HG02885 (cell line): Measurements from ENCODE around the gene S100A16.

Source experiments
- ATAC-seq: cut with Tn5 transposase; IDR thresholded peaks from one replicate; pipeline ENCODE4 v1.9.1; 2021; ENCODE audit warnings: mild to moderate bottlenecking; ENCODE audit not compliant: unreplicated experiment, poor library complexity

S100A16 gene

DNA sequence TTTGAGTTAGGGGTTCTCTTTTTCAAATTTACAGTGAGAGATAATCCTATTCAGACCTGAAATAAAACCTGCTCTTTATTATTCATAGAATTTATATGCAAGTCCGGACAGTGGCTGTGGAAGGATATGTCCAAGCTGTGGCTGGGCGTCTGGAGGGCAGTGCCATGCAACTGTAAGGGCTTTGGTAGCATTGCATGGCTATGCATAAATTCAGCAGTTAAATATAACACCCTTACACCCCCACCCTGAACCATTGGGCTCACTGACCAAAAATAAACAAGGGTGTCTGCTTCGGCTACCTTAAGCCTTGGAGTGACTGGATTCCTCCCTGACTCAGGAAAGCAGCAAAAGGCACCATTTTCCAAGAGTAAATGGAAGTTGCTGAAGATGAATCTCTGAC is 26.3 kb upstream of the S100A16 start:
- ATAC-seq, result no peak

GRCh38 chr1:153638261-153638660 is 25.3 kb upstream of the S100A16 start:
- ATAC-seq, result no peak

- no peak for ATAC-seq
Observed at GRCh38 chr1:153636312-153636711, 23.4 kb upstream of the S100A16 start.

GRCh38 chr1:153635872-153636271 is 22.9 kb upstream of the S100A16 start:
- no peak for ATAC-seq

GRCh38 chr1:153633754-153634665 is 21.1 kb upstream of the S100A16 start, which contains the start of gene CHTOP:
CHTOP (plus strand) TSS chr1:153634066; CDS start chr1:153636589, 2,523 bp downstream.
- ATAC-seq, result peak; percentile 86

DNA sequence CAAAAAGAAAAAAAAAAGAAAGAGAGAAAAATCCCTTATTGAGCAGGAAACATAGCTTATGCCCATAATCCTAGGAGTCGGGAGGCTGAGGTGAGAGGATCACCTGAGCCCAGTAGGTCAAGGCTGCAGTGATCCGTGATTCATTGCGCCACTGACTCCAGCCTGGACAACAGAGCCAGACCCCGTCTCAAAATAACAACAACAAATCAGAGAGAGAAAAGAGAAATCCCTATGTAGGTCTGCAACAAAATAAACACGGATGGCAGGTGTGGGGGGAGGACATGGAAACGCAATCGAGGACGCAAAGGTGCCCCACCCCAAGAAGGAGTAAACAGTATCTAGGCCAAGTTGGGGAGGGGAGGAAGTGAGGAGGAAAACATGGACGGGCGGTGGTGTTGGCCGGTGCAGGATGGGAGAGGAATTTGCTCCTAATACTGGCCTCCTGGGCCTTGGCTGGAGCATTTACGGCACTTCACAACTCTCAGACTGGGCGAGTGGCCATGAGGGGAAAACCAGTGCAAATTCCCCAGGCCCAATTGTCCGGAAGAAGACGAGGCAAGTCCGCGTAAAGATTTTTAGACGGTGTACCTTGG is 20.3 kb upstream of the S100A16 start:
- ATAC-seq, result no peak

GRCh38 chr1:153631047-153632022 is 18.4 kb upstream of the S100A16 start:
- no peak for ATAC-seq

DNA sequence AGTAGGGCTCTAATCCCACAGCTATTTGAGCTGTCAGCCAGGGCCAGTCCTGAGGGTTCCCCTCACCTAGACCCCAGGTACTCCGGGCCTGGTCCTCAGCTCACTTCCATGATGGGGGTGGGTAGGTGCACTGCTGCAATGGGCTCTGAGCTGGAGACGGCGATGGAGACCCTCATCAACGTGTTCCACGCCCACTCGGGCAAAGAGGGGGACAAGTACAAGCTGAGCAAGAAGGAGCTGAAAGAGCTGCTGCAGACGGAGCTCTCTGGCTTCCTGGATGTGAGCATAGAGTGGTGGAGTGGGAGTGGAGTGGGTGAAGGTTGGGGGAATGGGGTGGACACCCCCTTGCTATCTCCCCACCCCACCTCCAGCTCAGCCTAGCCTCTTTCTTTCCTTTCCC is 17.4 kb upstream of the S100A16 start:
- no peak for ATAC-seq

DNA sequence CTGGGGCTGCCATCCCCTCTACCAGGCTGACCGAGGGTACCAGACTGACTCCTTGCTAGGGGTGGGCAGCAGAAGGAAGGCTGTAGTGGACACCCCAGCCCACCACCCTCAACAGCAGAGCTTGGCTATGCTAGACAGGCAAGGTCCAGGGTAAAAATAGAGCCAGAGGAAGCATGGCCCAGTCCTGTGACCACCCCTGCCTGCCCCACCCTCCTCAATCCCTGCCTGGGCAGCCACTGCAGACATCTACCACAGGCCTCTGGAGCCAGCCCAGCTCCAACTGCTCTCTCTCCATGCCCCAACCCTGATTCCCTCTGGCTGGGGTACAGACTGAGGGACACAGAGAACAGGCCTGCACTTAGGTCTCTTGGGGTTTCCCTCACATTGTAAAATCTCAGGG is 17.0 kb upstream of the S100A16 start:
- no peak for ATAC-seq

DNA sequence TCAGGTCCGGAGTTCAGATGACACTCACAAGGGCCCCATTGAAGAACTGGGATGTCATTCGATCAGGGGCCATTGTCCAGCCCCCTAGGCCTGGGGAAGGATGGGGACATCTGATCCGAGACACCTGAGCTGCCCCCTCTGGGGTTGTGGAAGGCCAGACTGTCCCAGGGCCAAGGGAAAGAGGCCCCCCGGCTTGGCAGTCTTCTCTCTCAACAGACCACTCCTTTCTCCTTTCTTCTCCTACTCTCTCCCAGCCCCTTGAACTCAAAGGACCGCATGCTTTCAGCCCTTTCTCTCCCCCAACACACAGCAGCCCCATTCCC is 16.4 kb upstream of the S100A16 start:
- ATAC-seq, result no peak

GRCh38 chr1:153628638-153629342 is 15.9 kb upstream of the S100A16 start:
- no peak for ATAC-seq

GRCh38 chr1:153627715-153628626 is 15.0 kb upstream of the S100A16 start, which contains the start of gene S100A1:
S100A1 (plus strand) TSS chr1:153628434; CDS start chr1:153630522, 2,088 bp downstream.
- no peak for ATAC-seq

DNA sequence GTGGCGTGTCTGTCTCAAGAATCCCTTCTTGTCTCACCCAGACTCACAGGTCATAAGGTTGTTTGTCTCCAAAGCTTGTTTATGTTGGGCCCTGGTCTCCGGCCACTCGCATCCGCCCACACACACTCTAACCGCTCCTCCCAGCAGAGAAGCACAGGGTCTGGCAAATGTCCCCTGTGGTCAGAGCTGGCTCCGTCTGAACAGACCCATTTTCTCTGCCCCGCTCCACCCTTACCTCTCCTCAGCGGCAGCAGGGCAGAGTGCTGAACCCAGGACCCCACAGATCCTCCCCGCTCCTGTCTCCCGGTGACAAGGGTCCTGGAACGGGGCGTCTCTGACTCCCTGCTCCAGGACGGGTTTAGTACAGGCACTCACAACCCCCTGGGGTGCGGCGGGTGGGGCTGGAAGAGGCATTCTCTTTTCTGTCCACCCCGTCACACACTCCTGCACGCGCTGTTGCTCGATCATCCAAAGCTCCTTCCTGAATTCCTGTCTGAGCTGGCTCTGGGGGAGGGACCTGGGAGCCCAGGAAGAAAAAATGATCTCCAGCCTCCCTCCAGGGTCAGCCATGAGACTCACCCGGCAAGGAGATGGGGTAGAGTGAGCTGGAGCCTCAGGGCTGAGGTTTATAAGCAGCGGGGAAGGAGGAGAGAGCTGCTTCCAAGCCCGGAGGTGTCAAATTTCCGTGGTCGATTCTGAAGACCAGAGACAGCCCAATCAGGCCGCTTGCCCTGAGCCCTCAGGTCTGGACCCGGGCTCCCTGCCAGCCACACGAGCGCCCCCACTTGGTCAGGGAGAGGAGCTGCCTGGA is 14.2 kb upstream of the S100A16 start, which contains the start of gene S100A13:
Gene S100A13 (minus strand): TSS at position 602 of the 811 bp plus-strand sequence. CDS start 1,033 bp downstream, outside the sequence.
- ATAC-seq, result no peak

DNA sequence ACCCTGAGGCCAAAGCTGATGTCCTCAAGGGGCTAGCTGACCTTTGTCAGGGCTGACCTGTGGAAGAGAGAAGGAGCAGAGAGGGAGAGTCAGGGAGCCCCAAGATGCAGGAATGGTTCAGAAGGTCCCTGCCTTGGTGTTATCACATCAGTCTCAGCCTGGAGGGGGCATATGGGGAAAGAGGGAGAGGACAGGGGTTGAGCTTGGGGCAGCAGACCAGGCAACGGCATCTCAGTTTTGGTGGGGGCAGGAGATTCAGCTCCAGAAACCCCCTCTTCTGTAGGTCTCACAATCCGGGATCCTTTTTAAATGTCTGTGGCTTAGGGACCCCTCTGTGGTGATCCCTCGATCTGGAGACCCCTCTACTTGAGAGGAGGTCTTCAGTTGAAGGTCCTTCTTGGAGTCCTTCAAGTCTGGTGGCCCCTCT is 13.6 kb upstream of the S100A16 start:
- no peak for ATAC-seq

DNA sequence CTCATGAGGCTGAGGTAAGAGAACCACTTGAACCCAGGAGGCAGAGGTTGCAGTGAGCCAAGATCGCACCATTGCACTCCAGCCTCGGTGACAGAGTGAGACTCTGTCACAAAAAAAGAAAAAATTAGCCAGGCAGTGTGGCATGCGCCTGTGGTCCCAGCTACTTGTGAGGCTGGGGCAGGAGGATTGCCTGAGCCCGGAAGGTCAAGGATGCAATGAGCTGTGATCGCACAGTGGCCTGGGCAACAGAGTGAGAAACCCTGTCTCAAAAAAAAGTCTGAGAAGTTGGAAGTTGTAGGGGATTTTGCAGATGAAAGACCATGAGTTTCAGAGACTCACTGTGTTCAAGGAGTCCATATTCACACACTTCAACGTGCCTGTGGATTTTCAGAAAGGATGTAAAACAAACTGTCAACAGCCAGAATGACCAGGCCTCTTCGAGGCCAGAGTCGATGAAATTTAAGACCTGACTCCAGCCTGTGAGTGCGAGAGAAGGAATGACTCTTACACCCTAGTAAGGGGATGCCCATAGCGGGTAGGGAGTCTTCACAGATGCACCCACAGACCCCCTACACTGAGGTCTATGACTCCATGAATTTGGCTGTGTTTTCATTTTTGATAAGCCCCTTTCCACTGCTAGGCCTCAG is 12.2 kb upstream of the S100A16 start:
- ATAC-seq, result no peak

- no peak for ATAC-seq
Observed at GRCh38 chr1:153623101-153623500, 10.2 kb upstream of the S100A16 start.

GRCh38 chr1:153619171-153619570 is 6.2 kb upstream of the S100A16 start:
- ATAC-seq, result no peak
